Measurements from ENCODE around the gene HSPA8. TPM values are rescaled to one million over a fixed set of nuclear protein-coding genes. Genes with fewer than 3 reads are reported as not detected.
A peak's percentile ranks its signal among the peaks of the same experiment; 100 is the strongest.

The HSPA8 gene
- total and polyA plus RNA-seq, 2 of the 8 experiments (the other 6 are each of a cell fraction or from before 2014, with no cell fraction given), result 1,491 to 2,155 TPM

GRCh38 chr11:123057661-123058305 is 4.2 kb downstream of the HSPA8 start:
- FAIRE-seq (no peak), DNase-seq (ENCODE audit: low read depth in 1 of 2, low spot score in 2 of 2) (no peak)
- Histone ChIP-seq H4K5ac (ENCODE audit: insufficient read length, low read depth, low read length) (no peak overlapping the region), H3K27me3 (replicated peaks in 1 of 4; ENCODE audit: control insufficient read depth in 3 of 4, extremely low read depth in 1 of 4, insufficient read depth in 3 of 4, low read length in 3 of 4) (no peaks in the 10 kb centered on the region), H3K18ac (ENCODE audit: extremely low read depth, low read length) (no peak overlapping the region), H3K9me3 (ENCODE audit: insufficient read depth in 2 of 2, low read depth in 1 of 2, low read length in 1 of 2) (no peaks in the 10 kb centered on the region), H2BK20ac (ENCODE audit: low read length) (no peak overlapping the region), H3K4me3 (ENCODE audit: extremely low read depth in 1 of 4, insufficient read depth in 2 of 4, low read depth in 3 of 4, low read length in 4 of 4) (no peak overlapping the region), H2BK120ac (replicated peaks; ENCODE audit: low read depth, low read length) (no peak overlapping the region), H3K4ac (replicated peaks; ENCODE audit: insufficient read length, low read depth, low read length) (no peak overlapping the region), H3K4me2 (ENCODE audit: insufficient read depth in 1 of 2, low read depth in 2 of 2, low read length in 2 of 2) (peak overlapping the region in 1 of 2 experiments; percentile 62; a peak in 1 of 4 replicates), H4K8ac (ENCODE audit: extremely low read depth, insufficient read depth, low read length) (no peak overlapping the region), H3K79me1 (ENCODE audit: low read depth, low read length) (no peaks in the 10 kb centered on the region; the same call in 1 of the 2 replicates), H3K23ac (ENCODE audit: insufficient read length) (no peak overlapping the region), H3K9ac (replicated peaks in 1 of 4; ENCODE audit: extremely low read depth in 1 of 4, low read depth in 3 of 4, low read length in 3 of 4) (no peak overlapping the region), H3K23me2 (ENCODE audit: low read depth, low read length) (no peaks in the 10 kb centered on the region), H3K14ac (ENCODE audit: insufficient read length) (no peak overlapping the region), H2AFZ (ENCODE audit: low read length) (no peak overlapping the region), H4K20me1 (replicated peaks in 1 of 2; ENCODE audit: control insufficient read depth in 1 of 2, insufficient read depth in 2 of 2, low read length in 2 of 2) (peaks cover 31 to 33% of the 10 kb centered on the region in 2 experiments), H3K4me1 (replicated peaks in 1 of 4; ENCODE audit: control insufficient read depth in 3 of 4, insufficient read depth in 4 of 4, low read length in 3 of 4) (peaks cover 0 to 5% (median 3%) of the 10 kb centered on the region in 4 experiments; a peak in 4 of 7 replicates), H3K36me3 (ENCODE audit: control insufficient read depth in 2 of 4, insufficient read depth in 4 of 4, low read length in 3 of 4) (peaks cover 32 to 66% (median 57%) of the 10 kb centered on the region in 4 experiments), H3K27ac (ENCODE audit: low read depth, low read length) (no peak overlapping the region), H3K56ac (replicated peaks; ENCODE audit: insufficient read length, low read depth, low read length) (no peak overlapping the region), H2BK12ac (ENCODE audit: low read depth, low read length) (no peak overlapping the region), H4K91ac (replicated peaks; ENCODE audit: insufficient read length, low read length) (no peak overlapping the region), H2AK5ac (ENCODE audit: low read depth, low read length) (no peak overlapping the region), H3K79me2 (ENCODE audit: control insufficient read depth in 1 of 2, insufficient read depth in 2 of 2, low read length in 2 of 2) (peaks cover 10 to 36% of the 10 kb centered on the region in 2 experiments), H2BK15ac (ENCODE audit: low read length) (no peak overlapping the region), H2BK5ac (ENCODE audit: low read depth, low read length) (no peak overlapping the region)
- CTCF ChIA-PET (ENCODE audit: partially characterized antibody), result interaction anchor here (1.1 to 5.5 kb wide), 11 partner anchors 10 to 203 kb away, joined by 3 to 58 read pairs (median 6); no protein-coding TSS in a partner anchor
- WGBS, 2 experiments (ENCODE audit: extremely low coverage in 1 of 2, insufficient coverage in 1 of 2, insufficient read length in 1 of 2, insufficient replicate concordance in 2 of 2, low coverage in 1 of 2, low lambda C conversion rate in 2 of 2, missing lambda C conversion rate in 1 of 2), result 86% methylated on average over 5 of the region's 5 CpGs; no CpG with 5 or more reads in 1 of the 2 experiments
- TF ChIP-seq CBX5 (IDR thresholded peaks at IDR 0.05; ENCODE audit: low read depth, low read length) (no peak), TEAD4 (IDR thresholded peaks at IDR 0.05; ENCODE audit: low read depth, low read length) (no peak)
- TF ChIP-seq, protein P1, sequence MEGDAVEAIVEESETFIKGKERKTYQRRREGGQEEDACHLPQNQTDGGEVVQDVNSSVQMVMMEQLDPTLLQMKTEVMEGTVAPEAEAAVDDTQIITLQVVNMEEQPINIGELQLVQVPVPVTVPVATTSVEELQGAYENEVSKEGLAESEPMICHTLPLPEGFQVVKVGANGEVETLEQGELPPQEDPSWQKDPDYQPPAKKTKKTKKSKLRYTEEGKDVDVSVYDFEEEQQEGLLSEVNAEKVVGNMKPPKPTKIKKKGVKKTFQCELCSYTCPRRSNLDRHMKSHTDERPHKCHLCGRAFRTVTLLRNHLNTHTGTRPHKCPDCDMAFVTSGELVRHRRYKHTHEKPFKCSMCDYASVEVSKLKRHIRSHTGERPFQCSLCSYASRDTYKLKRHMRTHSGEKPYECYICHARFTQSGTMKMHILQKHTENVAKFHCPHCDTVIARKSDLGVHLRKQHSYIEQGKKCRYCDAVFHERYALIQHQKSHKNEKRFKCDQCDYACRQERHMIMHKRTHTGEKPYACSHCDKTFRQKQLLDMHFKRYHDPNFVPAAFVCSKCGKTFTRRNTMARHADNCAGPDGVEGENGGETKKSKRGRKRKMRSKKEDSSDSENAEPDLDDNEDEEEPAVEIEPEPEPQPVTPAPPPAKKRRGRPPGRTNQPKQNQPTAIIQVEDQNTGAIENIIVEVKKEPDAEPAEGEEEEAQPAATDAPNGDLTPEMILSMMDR (IDR thresholded peaks at IDR 0.05; ENCODE audit: control extremely low read depth in 1 of 3, insufficient read depth in 1 of 3, low read depth in 1 of 3, low read length in 3 of 3), result no peak
- POLR2A ChIA-PET (ENCODE audit: partially characterized antibody), result interaction anchor here (0.7 to 2.3 kb wide), 9 partner anchors 9 to 204 kb away, joined by 3 to 6 read pairs (median 4); no protein-coding TSS in a partner anchor
